Sigmoid colon (tissue), 7 donors: ENCODE results near the gene PALM. TPM values are rescaled to one million over a fixed set of nuclear protein-coding genes. Genes with fewer than 3 reads are reported as not detected.

Source experiments
- DNase-seq: peaks from one replicate; pipeline ENCODE4 v3.0.0-alpha.2; 2019
- H3K27ac ChIP-seq, 4 donors: fragments of 200-600 bp; sonication (generic); one replicate each; pipeline ENCODE4 v1.5.1; 2016 to 2019; ENCODE audit warnings: mild to moderate bottlenecking in 1 of 4
- H3K27me3 ChIP-seq, 3 donors: fragments of 200-600 bp; sonication (generic); one replicate each; pipeline ENCODE4 v1.5.1; 2019; ENCODE audit warnings: mild to moderate bottlenecking in 1 of 3
- H3K36me3 ChIP-seq, 4 donors: fragments of 200-600 bp; sonication (generic); one replicate each; pipeline ENCODE4 v1.5.1; 2016 to 2019
- H3K4me1 ChIP-seq, 4 donors: fragments of 200-600 bp; sonication (generic); one replicate each; pipeline ENCODE4 v1.5.1; 2017 to 2019
- H3K4me3 ChIP-seq, 4 donors: fragments of 200-600 bp; sonication (generic); one replicate each; pipeline ENCODE4 v1.5.1; 2017 to 2019; ENCODE audit warnings: mild to moderate bottlenecking in 2 of 4, moderate library complexity in 1 of 4
- H3K9me3 ChIP-seq, 4 donors: fragments of 200-600 bp in 3 of 4; sonication (generic) in 3 of 4; one replicate each; pipeline versions ENCODE4 v1.5.1 to v1.6.1; 2013 to 2019
- EP300 ChIP-seq, 4 donors: sonication (generic); formaldehyde crosslinking; IDR thresholded peaks; one replicate each; pipeline ENCODE4 v1.6.1; 2017; ENCODE audit warnings: antibody characterized with exemption in 4 of 4
- POLR2A ChIP-seq, 2 donors: fragments of 450-650 bp; IDR thresholded peaks; one replicate each; pipeline ENCODE4 v1.6.1; 2016; ENCODE audit warnings: antibody characterized with exemption in 2 of 2, mild to moderate bottlenecking in 2 of 2, moderate library complexity in 2 of 2
- POLR2AphosphoS5 ChIP-seq, 4 donors: sonication (generic); formaldehyde crosslinking; IDR thresholded peaks; one replicate each; pipeline ENCODE4 v1.6.1; 2017; ENCODE audit warnings: antibody characterized with exemption in 4 of 4
- WGBS, 2 donors: extraction: QIAGEN DNeasy Blood & Tissue Kit; methylation state at CpG; one replicate each; pipeline ENCODE4 v1.1.7; 2013; 5-methylcytosine and 5-hydroxymethylcytosine counted together
- intact Hi-C: fragments of 100-400 bp; cut with DNase I; formaldehyde crosslinking; loops from one replicate; pipeline ENCODE4 v1.15.1; 2023
- polyA plus RNA-seq, 3 donors: library from polyadenylated mRNA; stranded (reverse); fragments of 200-250 nt; gene quantifications; one replicate each; pipeline ENCODE4 v1.2.3, GENCODE V29; 2013
- total RNA-seq, 4 donors: library from RNA; depleted of rRNA; stranded (reverse); fragments of >200 nt; gene quantifications; one replicate each; pipeline ENCODE4 v1.1.0, GENCODE V29; 2016
- TF ChIP-seq, protein P1 (sequence below), 4 experiments: fragments of 450-650 bp in 3 of 4; fragments of 200-600 bp in 1 of 4; IDR thresholded peaks; one replicate each; pipeline ENCODE4 v1.5.1; 2016 to 2019; ENCODE audit warnings: antibody characterized with exemption in 4 of 4, mild to moderate bottlenecking in 3 of 4, moderate library complexity in 2 of 4
- donor health status: healthy with polysubstance abuse.
- donor health status: Bipolar disorder and iron deficiency.
- donor health status: healthy.

Gene PALM
- total and polyA plus RNA-seq, 7 donors = 3.0 to 91.4 (median 30.4) TPM

DNA sequence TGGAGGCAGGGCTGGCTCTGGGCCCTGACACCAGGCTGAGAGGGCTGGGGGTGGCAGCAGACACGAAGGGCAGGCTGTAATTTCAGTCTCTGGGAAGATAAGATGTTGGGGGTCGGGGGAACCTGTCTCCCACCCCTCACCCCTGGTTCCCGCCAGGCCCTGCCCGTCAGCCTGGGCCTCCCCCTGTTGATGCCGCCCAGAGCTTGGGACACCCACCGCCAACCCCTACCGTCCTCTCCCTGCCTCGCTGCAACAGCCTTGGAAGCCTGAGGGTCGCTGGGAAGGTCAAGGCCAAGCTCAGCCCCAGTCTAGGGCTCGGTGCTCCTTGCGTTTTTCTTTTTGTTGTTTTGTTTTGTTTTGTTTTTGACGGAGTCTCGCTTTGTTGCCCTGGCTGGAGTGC is 14.5 kb downstream of the PALM start:
- H3K4me3 ChIP-seq = no peak overlapping the region
- TF ChIP-seq POLR2A (IDR thresholded peaks at IDR 0.05) (no peak), EP300 (IDR thresholded peaks at IDR 0.05) (no peak), POLR2AphosphoS5 (IDR thresholded peaks at IDR 0.05) (no peak)
- TF ChIP-seq, protein P1, sequence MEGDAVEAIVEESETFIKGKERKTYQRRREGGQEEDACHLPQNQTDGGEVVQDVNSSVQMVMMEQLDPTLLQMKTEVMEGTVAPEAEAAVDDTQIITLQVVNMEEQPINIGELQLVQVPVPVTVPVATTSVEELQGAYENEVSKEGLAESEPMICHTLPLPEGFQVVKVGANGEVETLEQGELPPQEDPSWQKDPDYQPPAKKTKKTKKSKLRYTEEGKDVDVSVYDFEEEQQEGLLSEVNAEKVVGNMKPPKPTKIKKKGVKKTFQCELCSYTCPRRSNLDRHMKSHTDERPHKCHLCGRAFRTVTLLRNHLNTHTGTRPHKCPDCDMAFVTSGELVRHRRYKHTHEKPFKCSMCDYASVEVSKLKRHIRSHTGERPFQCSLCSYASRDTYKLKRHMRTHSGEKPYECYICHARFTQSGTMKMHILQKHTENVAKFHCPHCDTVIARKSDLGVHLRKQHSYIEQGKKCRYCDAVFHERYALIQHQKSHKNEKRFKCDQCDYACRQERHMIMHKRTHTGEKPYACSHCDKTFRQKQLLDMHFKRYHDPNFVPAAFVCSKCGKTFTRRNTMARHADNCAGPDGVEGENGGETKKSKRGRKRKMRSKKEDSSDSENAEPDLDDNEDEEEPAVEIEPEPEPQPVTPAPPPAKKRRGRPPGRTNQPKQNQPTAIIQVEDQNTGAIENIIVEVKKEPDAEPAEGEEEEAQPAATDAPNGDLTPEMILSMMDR (IDR thresholded peaks at IDR 0.05) = no peak
- no peak for DNase-seq
- H3K27ac ChIP-seq = peak overlapping the region in 2 of 4 donors; percentile 17 to 22
- intact Hi-C loops = no loop called here
- 55 to 83% methylated on average over 13 of the region's 13 CpGs for WGBS, 2 donors
- H3K4me1 ChIP-seq = peaks cover 0 to 25% (median 18%) of the 10 kb centered on the region in 4 donors
- peaks cover 0 to 7% (median 2%) of the 10 kb centered on the region in 4 donors for H3K36me3 ChIP-seq
- no peaks in the 10 kb centered on the region for H3K9me3 ChIP-seq
- H3K27me3 ChIP-seq = peaks cover 4 to 20% (median 6%) of the 10 kb centered on the region in 3 donors

DNA sequence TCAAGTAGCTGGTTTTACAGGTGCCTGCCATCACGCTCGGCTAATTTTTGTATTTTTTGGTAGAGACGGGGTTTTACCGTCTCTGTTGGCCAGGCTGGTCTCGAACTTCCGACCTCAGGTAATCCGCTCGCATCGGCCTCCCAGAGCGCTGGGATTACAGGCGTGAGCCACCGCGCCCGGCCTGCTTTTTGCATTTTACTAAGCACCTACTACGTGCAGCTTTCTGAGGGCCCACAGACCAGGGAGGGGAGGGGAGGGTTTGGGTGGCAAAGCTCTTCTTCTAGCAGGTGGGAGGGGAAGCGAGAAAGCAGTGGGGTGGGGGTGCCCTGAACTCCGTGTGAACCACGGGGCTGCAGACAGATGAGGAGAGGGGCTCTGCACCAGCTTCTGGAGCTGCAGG is 15.0 kb downstream of the PALM start:
- Histone ChIP-seq H3K4me3 (no peak overlapping the region), H3K27ac (no peak overlapping the region), H3K27me3 (peaks cover 4 to 15% (median 6%) of the 10 kb centered on the region in 3 donors), H3K4me1 (peaks cover 0 to 21% (median 16%) of the 10 kb centered on the region in 4 donors), H3K9me3 (no peaks in the 10 kb centered on the region), H3K36me3 (peaks cover 0 to 7% (median 2%) of the 10 kb centered on the region in 4 donors)
- no peak for TF ChIP-seq EP300 (IDR thresholded peaks at IDR 0.05)
- TF ChIP-seq POLR2A (IDR thresholded peaks at IDR 0.05) = no peak
- TF ChIP-seq, protein P1 (IDR thresholded peaks at IDR 0.05) = no peak
- TF ChIP-seq POLR2AphosphoS5 (IDR thresholded peaks at IDR 0.05) = no peak
- intact Hi-C loops = no loop called here
- DNase-seq = no peak
- 74 to 86% methylated on average over 18 of the region's 18 CpGs for WGBS, 2 donors

DNA sequence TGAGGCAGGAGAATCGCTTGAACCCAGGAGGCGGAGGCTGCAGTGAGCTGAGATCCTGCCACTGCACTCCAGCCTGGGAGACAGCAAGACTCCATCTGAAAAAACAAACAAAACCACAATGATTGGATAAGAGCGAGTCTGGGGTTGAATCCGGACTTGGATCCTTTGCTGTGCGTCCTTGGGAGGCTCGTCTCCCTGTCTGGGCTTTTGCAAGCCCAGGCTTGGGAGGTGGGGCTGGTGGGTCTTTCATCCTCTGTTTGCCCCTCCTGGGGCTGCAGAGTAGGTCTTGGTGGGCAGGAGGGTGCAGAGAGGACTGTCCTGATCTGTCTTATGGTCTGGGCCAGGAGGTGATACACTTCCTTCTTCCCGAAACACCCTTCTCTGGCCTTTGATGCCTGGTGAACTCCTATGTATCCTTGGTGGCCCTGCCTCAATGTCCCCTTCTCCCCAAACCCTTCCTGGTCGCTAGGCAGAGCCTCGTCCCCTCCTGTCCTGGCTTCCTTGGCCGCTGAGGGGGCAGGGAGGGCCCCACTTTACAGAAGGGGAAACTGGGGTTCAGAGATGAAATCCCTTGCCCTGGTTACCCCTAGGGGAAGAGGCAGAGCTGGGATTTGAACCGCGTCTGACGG is 16.8 kb downstream of the PALM start:
- intact Hi-C loops = no loop called here
- Histone ChIP-seq H3K4me3 (no peak overlapping the region), H3K9me3 (no peaks in the 10 kb centered on the region), H3K4me1 (peaks cover 0 to 2% (median 0%) of the 10 kb centered on the region in 4 donors), H3K27me3 (no peaks in the 10 kb centered on the region), H3K27ac (no peak overlapping the region), H3K36me3 (peaks cover 0 to 7% (median 2%) of the 10 kb centered on the region in 4 donors)
- TF ChIP-seq, protein P1 (IDR thresholded peaks at IDR 0.05) = no peak
- no peak for TF ChIP-seq EP300 (IDR thresholded peaks at IDR 0.05)
- TF ChIP-seq POLR2AphosphoS5 (IDR thresholded peaks at IDR 0.05) = no peak
- no peak for TF ChIP-seq POLR2A (IDR thresholded peaks at IDR 0.05)
- DNase-seq = no peak
- 76 to 88% methylated on average over 13 of the region's 13 CpGs for WGBS, 2 donors

DNA sequence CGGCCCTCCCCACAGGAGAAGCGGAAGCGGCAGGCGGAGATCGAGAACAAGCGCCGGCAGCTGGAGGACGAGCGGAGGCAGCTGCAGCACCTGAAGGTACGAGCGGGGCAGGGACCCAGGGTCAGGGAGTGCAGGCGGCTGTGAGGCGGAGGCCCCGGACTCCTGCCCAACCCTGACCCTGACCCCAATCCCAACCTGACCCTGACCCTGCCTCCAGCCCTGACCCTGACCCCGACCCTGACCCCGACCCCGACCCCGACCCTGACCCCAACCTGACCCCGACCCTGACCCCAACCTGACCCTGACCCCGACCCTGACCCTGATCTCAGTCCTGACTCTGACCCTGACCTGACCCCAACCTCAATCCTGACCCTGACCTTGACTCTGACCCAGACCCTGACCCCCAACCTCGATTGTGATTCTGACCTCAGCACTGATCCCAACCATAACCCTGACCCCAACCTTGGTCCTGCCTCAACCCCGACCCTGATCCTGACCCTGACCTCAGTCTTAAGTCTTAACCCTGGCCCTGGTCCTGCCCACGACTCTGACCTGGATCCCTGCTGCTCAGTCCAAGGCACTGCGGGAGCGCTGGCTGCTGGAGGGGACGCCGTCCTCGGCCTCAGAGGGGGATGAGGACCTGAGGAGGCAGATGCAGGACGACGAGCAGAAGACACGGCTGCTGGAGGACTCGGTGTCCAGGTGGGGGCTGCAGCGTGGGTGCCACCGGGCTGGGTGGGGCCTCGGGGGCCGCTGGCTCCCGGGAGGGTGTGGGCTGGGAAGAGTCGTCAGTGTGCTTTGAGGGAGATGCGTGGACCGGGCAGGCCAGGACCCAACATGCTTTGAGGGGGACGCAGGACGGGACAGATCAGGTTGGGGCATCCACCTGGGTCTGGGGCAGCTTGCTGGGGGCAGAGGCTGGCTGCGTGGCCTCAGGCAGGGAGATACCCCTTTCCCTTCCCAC is 18.5 kb downstream of the PALM start:
- Histone ChIP-seq H3K27ac (peak overlapping the region; percentile 36 to 76 (median 50)), H3K9me3 (no peaks in the 10 kb centered on the region), H3K4me1 (no peaks in the 10 kb centered on the region), H3K27me3 (no peaks in the 10 kb centered on the region), H3K36me3 (peaks cover 0 to 18% (median 5%) of the 10 kb centered on the region in 4 donors), H3K4me3 (no peak overlapping the region)
- intact Hi-C loops = no loop called here
- no peak for DNase-seq
- TF ChIP-seq POLR2A (IDR thresholded peaks at IDR 0.05) = no peak
- no peak for TF ChIP-seq POLR2AphosphoS5 (IDR thresholded peaks at IDR 0.05)
- TF ChIP-seq, protein P1 (IDR thresholded peaks at IDR 0.05) = no peak
- TF ChIP-seq EP300 (IDR thresholded peaks at IDR 0.05) = no peak
- 69 to 85% methylated on average over 43 of the region's 43 CpGs for WGBS, 2 donors
